PC-3 (cell line): ENCODE data around the gene ZP1.

Experiments
- EZH2 ChIP-seq: fragments of 300-600 bp; sonication (generic); IDR thresholded peaks from one replicate; pipeline ENCODE4 v1.6.1; 2017; ENCODE audit warnings: antibody characterized with exemption, mild to moderate bottlenecking, low read length; ENCODE audit not compliant: unreplicated experiment
- TF ChIP-seq, protein P1 (sequence below): fragments of 300-600 bp; sonication (generic); conservative IDR thresholded peaks from 2 replicates; pipeline ENCODE4 v1.5.1; 2017; ENCODE audit warnings: antibody characterized with exemption, low read depth, mild to moderate bottlenecking, low read length

DNA sequence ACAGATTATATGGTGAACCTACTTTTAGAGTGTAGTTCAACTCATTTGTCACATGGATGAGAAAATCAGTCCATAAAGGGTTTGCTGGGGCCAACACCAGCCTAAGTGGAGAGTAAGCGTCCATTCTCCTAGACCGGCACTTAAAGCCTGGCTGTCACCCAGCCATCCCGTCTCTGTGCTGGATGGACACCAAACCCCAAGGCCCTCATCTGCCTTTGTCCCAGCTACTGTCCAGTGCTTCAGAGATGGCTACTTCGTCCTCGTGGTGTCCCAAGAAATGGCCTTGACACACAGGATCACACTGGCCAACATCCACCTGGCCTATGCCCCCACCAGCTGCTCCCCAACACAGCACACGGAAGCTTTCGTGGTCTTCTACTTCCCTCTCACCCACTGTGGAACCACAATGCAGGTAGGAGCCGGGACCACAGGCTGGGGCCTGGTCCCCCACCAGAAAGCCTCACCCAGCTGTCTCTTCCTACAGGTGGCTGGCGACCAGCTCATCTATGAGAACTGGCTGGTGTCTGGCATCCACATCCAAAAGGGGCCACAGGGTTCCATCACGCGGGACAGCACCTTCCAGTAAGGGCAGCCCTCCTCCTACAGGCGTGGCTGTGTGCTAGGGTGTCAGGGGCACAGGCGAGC, 3.5 kb downstream of the ZP1 start:
- TF ChIP-seq, protein P1, sequence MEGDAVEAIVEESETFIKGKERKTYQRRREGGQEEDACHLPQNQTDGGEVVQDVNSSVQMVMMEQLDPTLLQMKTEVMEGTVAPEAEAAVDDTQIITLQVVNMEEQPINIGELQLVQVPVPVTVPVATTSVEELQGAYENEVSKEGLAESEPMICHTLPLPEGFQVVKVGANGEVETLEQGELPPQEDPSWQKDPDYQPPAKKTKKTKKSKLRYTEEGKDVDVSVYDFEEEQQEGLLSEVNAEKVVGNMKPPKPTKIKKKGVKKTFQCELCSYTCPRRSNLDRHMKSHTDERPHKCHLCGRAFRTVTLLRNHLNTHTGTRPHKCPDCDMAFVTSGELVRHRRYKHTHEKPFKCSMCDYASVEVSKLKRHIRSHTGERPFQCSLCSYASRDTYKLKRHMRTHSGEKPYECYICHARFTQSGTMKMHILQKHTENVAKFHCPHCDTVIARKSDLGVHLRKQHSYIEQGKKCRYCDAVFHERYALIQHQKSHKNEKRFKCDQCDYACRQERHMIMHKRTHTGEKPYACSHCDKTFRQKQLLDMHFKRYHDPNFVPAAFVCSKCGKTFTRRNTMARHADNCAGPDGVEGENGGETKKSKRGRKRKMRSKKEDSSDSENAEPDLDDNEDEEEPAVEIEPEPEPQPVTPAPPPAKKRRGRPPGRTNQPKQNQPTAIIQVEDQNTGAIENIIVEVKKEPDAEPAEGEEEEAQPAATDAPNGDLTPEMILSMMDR: no peak
- TF ChIP-seq EZH2: no peak
